HG03097 (cell line): ENCODE data around the gene NDUFC2.
"Not testable (repeated sequence)": the region's sequence is repeated elsewhere in the genome, so short reads cannot be mapped to it uniquely, and the experiment has no call there.

Source experiments
- ATAC-seq: cut with Tn5 transposase; IDR thresholded peaks from one replicate; pipeline ENCODE4 v1.9.1; 2021; ENCODE audit not compliant: unreplicated experiment, low FRiP score

NDUFC2 gene

GRCh38 chr11:78057462-78058055 is 22.1 kb downstream of the NDUFC2 start:
- ATAC-seq: no peak

GRCh38 chr11:78056093-78056492 is 23.6 kb downstream of the NDUFC2 start:
- no peak for ATAC-seq

- ATAC-seq: no peak
Observed at GRCh38 chr11:78054971-78055370, 24.7 kb downstream of the NDUFC2 start.

- ATAC-seq: no peak
Observed at GRCh38 chr11:78050964-78051831, 28.5 kb downstream of the NDUFC2 start.

DNA sequence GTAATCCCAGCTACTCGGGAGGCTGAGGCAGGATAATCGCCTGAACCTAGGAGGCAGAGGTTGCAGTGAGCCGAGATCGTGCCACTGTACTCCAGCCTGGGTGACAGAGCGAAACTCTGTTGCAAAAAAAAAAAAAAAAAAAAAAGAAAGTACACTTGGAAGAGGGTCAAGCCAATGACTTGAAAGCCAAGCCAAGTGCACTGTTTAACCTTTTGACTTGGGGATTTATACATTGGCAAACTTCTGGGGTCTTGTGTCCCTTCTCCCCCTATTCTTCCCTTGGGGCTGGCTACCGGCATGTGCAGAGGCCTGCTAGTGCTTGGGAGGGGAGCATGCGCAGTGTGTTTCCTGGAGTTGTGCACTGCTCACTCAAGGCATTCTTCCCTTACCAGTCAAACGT is 30.3 kb downstream of the NDUFC2 start:
- no peak for ATAC-seq

DNA sequence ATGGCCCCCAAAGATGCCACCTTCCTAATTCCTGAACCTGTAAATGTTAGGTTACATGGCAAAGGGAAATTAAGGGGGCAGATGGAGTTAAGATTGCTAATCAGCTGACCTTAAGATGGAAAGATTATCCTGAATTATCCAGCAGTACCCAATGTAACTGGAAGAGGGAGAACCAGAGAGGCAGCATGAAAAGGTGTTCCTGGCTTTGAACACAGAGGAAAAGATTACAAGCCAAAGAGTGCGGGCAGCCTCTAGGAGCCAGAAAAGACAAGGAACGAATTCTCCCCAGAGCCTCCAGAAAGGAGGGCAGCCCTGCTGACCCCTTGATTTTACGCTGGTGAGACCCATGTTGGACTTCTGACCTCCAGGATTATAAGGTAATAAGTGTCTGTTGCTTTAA is 31.1 kb downstream of the NDUFC2 start:
- no peak for ATAC-seq

DNA sequence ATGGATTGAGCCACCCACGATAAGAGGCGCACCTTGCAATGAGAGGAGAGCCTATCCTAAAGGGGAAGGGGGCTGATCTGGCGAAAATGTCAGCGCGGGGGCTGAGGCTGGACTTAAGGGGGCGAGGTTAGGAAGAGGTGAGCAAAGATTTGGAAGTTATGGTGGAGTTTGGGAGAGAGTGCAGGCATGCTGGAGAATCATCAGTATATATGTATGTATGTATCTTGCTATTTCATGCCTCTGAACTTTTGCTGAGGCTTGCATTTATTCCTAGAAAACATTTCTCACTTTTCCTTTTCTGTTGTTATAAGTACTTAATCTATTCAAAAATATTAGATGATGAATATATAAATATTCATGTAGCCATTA is 33.2 kb downstream of the NDUFC2 start:
- ATAC-seq: no peak

- peak; percentile 68 for ATAC-seq
Observed at GRCh38 chr11:78045851-78046485, 33.7 kb downstream of the NDUFC2 start.

GRCh38 chr11:78044706-78045105 is 35.0 kb downstream of the NDUFC2 start:
- ATAC-seq: no peak

- no peak for ATAC-seq
Observed at GRCh38 chr11:78041843-78042440, 37.7 kb downstream of the NDUFC2 start.

GRCh38 chr11:78041380-78041719 is 38.3 kb downstream of the NDUFC2 start:
- not testable (repeated sequence) for ATAC-seq

DNA sequence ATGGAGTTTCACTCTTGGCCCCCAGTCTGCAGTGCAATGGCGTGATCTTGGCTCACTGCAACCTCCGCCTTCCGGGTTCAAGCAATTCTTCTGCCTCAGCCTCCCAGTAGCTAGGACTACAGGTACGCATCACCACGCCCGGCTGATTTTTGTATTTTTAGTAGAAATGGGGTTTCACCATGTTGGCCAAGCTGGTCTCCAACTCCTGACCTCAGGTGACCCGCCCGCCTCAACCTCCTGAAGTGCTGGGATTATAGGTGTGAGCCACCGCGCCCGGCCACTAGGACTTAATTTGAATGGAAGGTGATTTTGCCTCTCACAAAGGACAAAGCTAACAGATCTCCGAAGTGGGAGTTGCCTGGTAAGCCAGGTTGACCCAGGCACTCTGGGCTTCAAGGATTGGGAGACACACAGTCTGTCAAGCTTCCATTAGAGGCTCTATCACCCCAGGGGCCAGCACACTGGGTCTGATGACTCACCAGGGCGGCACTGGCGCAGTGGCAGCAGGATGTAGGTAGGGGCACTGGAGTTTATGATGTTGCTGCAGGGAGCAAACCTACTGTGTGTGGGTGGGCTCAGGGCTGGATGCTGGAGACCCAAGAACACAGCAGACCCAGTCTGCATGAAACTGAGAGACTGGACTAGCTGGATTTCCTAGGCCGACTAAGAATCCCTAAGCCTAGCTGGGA is 38.8 kb downstream of the NDUFC2 start:
- ATAC-seq: no peak

DNA sequence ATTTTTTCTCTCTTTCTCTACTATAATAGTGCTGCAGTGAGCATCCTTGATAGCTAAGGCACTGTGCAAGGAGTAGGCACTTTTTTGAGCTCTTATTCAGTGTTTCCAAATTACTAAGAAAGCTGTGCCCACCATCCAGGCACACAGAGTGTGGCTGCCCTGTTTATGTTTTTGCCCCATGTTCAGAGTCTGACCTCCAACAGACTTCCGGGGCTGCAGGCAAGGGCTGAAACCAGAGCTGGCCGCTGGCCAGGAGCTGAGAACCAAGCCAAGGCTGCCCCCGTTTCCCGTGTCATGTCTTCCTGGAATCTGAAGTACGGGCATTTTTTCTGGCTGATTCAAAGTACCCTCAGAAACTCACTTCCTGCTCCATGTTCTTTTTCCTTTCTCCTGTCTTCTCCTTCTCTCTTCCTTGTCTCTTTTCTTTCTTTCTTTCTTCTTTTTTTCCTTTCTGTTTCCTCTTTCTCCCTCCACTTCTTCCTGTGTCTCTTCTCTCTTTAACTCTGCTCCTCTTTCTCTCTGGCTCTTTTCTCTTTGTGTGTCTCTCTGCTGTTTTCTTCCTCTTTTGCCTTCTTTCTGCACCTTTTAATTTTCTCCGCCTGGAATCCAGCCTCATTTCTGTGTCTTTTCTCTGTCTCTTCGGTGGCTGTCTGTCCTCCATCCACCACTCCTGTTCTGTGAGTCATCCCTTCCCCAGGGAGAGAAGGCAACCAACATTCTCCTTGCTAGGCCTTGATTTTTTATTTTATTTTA is 39.6 kb downstream of the NDUFC2 start:
- no peak for ATAC-seq

- ATAC-seq: no peak
Observed at GRCh38 chr11:78039391-78039918, 40.2 kb downstream of the NDUFC2 start.

GRCh38 chr11:78038697-78039313 is 40.9 kb downstream of the NDUFC2 start:
- ATAC-seq: no peak

GRCh38 chr11:78037825-78038620 is 41.6 kb downstream of the NDUFC2 start:
- ATAC-seq: no peak

DNA sequence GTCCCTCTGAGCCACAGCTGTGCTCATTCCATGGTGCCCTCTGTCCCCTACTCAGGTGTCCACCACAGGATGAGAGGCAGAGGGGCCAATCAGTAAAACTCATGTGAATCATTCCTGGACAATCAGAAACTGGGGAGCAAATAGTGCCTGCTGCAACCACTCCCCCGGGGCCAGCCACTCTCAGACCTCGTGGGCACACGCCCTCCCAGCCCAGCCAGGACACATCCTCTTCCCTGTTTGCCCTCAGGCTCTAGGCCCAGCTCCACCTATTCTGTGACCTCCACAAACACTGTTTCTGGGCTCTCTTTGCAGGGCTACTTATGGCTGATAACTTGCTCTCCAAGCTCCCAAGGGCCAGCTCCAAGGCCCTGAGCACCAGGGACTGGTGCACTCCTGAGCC is 42.6 kb downstream of the NDUFC2 start:
- no peak for ATAC-seq

- ATAC-seq: no peak
Observed at GRCh38 chr11:78036313-78036712, 43.3 kb downstream of the NDUFC2 start.

DNA sequence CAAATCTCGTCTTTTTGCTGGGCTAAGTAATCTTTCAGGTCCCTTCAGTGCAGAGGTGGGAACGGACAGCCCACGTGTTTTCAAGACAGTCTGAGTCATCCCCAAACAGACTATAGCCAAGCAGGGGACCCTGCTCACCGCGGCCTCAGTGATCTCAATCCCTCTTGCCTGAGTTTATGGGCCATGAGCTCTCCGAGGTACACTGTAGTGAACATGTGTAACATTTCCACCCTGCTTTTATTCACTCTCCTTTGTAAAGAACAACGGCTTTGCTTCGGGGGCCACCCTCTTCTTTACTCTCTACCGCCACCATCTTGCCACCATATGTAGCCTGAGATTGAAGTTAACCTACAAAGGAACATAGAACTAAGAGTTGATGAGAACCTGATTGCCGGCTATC is 45.0 kb downstream of the NDUFC2 start:
- no peak for ATAC-seq
